Fibroblast of lung (primary cell): ENCODE data around the gene IL22RA2. TPM values are rescaled to one million over a fixed set of nuclear protein-coding genes. Genes with fewer than 3 reads are reported as not detected.

ENCODE experiments used
- DNase-seq, 2 donors: peaks; one replicate each; pipeline versions ENCODE4 v3.0.0 to v3.0.0-alpha.2; 2010; ENCODE audit warnings: low read depth in 2 of 2
- H2AFZ ChIP-seq: 2 replicates; pipeline ENCODE4 v1.5.1; 2012; ENCODE audit warnings: low read length, control low read depth, inconsistent platforms
- H3K27ac ChIP-seq: 2 replicates; pipeline ENCODE4 v1.5.1; 2011; ENCODE audit warnings: low read length, control low read depth; ENCODE audit not compliant: insufficient read depth
- H3K27me3 ChIP-seq: 2 replicates; pipeline ENCODE4 v1.5.1; 2011; ENCODE audit warnings: mild to moderate bottlenecking, low read length; ENCODE audit not compliant: control insufficient read depth, insufficient read depth
- H3K36me3 ChIP-seq: 2 replicates; pipeline ENCODE4 v1.5.1; 2011; ENCODE audit warnings: low read length; ENCODE audit not compliant: control insufficient read depth, insufficient read depth
- H3K4me1 ChIP-seq: 2 replicates; pipeline ENCODE4 v1.5.1; 2011; ENCODE audit warnings: low read length; ENCODE audit not compliant: control insufficient read depth, insufficient read depth; ENCODE audit errors: extremely low read depth
- H3K4me2 ChIP-seq: 2 replicates; pipeline ENCODE4 v1.5.1; 2011; ENCODE audit warnings: low read length, control low read depth; ENCODE audit not compliant: insufficient read depth; ENCODE audit errors: extremely low read depth
- H3K4me3 ChIP-seq, 4 experiments: fragments of 200-600 bp in 1 of 4; sonication (generic) in 1 of 4; replicated peaks in 1 of 4; 2 replicates each; pipeline ENCODE4 v1.5.1; 2011 to 2016; ENCODE audit warnings: low read length in 4 of 4, low read depth in 3 of 4, mild to moderate bottlenecking in 3 of 4, control low read depth in 2 of 4, inconsistent platforms in 1 of 4, mixed read lengths in 1 of 4; ENCODE audit not compliant: insufficient read depth in 1 of 4; ENCODE audit errors: control extremely low read depth in 1 of 4
- H3K79me2 ChIP-seq: 2 replicates; pipeline ENCODE4 v1.5.1; 2012; ENCODE audit warnings: mild to moderate bottlenecking, low read length, inconsistent platforms; ENCODE audit not compliant: control insufficient read depth, insufficient read depth
- H3K9ac ChIP-seq: 2 replicates; pipeline ENCODE4 v1.5.1; 2011; ENCODE audit warnings: mild to moderate bottlenecking, low read length, control low read depth; ENCODE audit not compliant: insufficient read depth
- H3K9me3 ChIP-seq: 2 replicates; pipeline ENCODE4 v1.5.1; 2012; ENCODE audit warnings: low read depth, low read length; ENCODE audit not compliant: control insufficient read depth, insufficient read depth
- H4K20me1 ChIP-seq: 2 replicates; pipeline ENCODE4 v1.5.1; 2011; ENCODE audit warnings: low read length; ENCODE audit not compliant: control insufficient read depth, insufficient read depth; ENCODE audit errors: extremely low read depth
- CTCF ChIP-seq, 2 donors: IDR thresholded peaks in 1 of 2; conservative IDR thresholded peaks in 1 of 2; 1 replicate in 1 of 2; 2 replicates in 1 of 2; pipeline ENCODE4 v1.5.1; 2011 to 2012; ENCODE audit warnings: low read length in 2 of 2, control low read depth in 1 of 2, inconsistent platforms in 1 of 2, low read depth in 1 of 2, mild to moderate bottlenecking in 1 of 2
- EZH2 ChIP-seq: IDR thresholded peaks from 2 replicates; pipeline ENCODE4 v1.5.1; 2012; ENCODE audit warnings: low read length, control low read depth, mild to moderate bottlenecking; ENCODE audit errors: missing control alignments
- polyA plus RNA-seq, 2 donors: library from polyadenylated mRNA; depleted of rRNA in 1 of 2; stranded (reverse) in 1 of 2; unstranded in 1 of 2; fragments of >200 nt; gene quantifications; 2 replicates each; pipeline ENCODE4 v1.2.1, GENCODE V29; 2011 to 2012; ENCODE audit warnings: missing spikeins in 1 of 2
- total RNA-seq: library from RNA; depleted of rRNA; stranded (reverse); fragments of >200 nt; gene quantifications from 2 replicates; pipeline ENCODE4 v1.2.1, GENCODE V29; 2014

Gene IL22RA2
- total and polyA plus RNA-seq, 2 donors (not counting 1 experiment from before 2014, with no cell fraction given): not detected

- H3K9ac ChIP-seq: no peak overlapping the region
- no peak for DNase-seq
- no peaks in the 10 kb centered on the region for H3K9me3 ChIP-seq
- peaks cover 3% of the 10 kb centered on the region for H3K27me3 ChIP-seq
- no peaks in the 10 kb centered on the region for H4K20me1 ChIP-seq
- H3K4me3 ChIP-seq: no peak overlapping the region
- H3K27ac ChIP-seq: no peak overlapping the region
- H2AFZ ChIP-seq: no peak overlapping the region
- H3K36me3 ChIP-seq: no peaks in the 10 kb centered on the region
- no peaks in the 10 kb centered on the region for H3K79me2 ChIP-seq
- H3K4me1 ChIP-seq: no peaks in the 10 kb centered on the region
- TF ChIP-seq CTCF (conservative IDR thresholded peaks at IDR 0.05 in 1 of 2, IDR thresholded peaks at IDR 0.05 in 1 of 2; ENCODE audit: low read depth in 1 of 2, low read length in 2 of 2) (no peak), EZH2 (no peak)
- no peak overlapping the region for H3K4me2 ChIP-seq
These were observed 40.3 kb downstream of the IL22RA2 start for GRCh38 chr6:137133122-137133521.

- no peaks in the 10 kb centered on the region for H3K36me3 ChIP-seq
- no peak for DNase-seq
- no peak overlapping the region for H3K27ac ChIP-seq
- no peaks in the 10 kb centered on the region for H4K20me1 ChIP-seq
- no peak overlapping the region for H3K4me2 ChIP-seq
- no peak overlapping the region for H3K9ac ChIP-seq
- H3K79me2 ChIP-seq: no peaks in the 10 kb centered on the region
- TF ChIP-seq CTCF (conservative IDR thresholded peaks at IDR 0.05 in 1 of 2, IDR thresholded peaks at IDR 0.05 in 1 of 2; ENCODE audit: low read depth in 1 of 2, low read length in 2 of 2): no peak
- no peak for TF ChIP-seq EZH2
- H3K9me3 ChIP-seq: no peaks in the 10 kb centered on the region
- H2AFZ ChIP-seq: no peak overlapping the region
- no peaks in the 10 kb centered on the region for H3K27me3 ChIP-seq
- H3K4me3 ChIP-seq: no peak overlapping the region
- no peaks in the 10 kb centered on the region for H3K4me1 ChIP-seq
These were observed 46.5 kb downstream of the IL22RA2 start for GRCh38 chr6:137126875-137127485.

GRCh38 chr6:137123078-137123477 is 50.4 kb downstream of the IL22RA2 start:
- H3K4me2 ChIP-seq: no peak overlapping the region
- no peaks in the 10 kb centered on the region for H3K79me2 ChIP-seq

More at GRCh38 chr6:137123078-137123477, 50.4 kb downstream of the IL22RA2 start:
- Histone ChIP-seq H3K9me3 (no peaks in the 10 kb centered on the region), H3K27me3 (no peaks in the 10 kb centered on the region), H2AFZ (no peak overlapping the region), H4K20me1 (no peaks in the 10 kb centered on the region), H3K4me1 (no peaks in the 10 kb centered on the region), H3K9ac (no peak overlapping the region), H3K4me3 (no peak overlapping the region), H3K27ac (no peak overlapping the region), H3K36me3 (no peaks in the 10 kb centered on the region)
- TF ChIP-seq EZH2 (no peak), CTCF (conservative IDR thresholded peaks at IDR 0.05 in 1 of 2, IDR thresholded peaks at IDR 0.05 in 1 of 2; ENCODE audit: low read depth in 1 of 2, low read length in 2 of 2) (no peak)
- DNase-seq: no peak
